HG02852 (cell line): ENCODE results near the gene GNL1.
"Not testable (repeated sequence)": the region's sequence is repeated elsewhere in the genome, so short reads cannot be mapped to it uniquely, and the experiment has no call there.

Experiments
- ATAC-seq: cut with Tn5 transposase; IDR thresholded peaks from one replicate; pipeline ENCODE4 v1.9.1; 2021; ENCODE audit warnings: mild to moderate bottlenecking, moderate library complexity; ENCODE audit not compliant: unreplicated experiment

Gene GNL1

DNA sequence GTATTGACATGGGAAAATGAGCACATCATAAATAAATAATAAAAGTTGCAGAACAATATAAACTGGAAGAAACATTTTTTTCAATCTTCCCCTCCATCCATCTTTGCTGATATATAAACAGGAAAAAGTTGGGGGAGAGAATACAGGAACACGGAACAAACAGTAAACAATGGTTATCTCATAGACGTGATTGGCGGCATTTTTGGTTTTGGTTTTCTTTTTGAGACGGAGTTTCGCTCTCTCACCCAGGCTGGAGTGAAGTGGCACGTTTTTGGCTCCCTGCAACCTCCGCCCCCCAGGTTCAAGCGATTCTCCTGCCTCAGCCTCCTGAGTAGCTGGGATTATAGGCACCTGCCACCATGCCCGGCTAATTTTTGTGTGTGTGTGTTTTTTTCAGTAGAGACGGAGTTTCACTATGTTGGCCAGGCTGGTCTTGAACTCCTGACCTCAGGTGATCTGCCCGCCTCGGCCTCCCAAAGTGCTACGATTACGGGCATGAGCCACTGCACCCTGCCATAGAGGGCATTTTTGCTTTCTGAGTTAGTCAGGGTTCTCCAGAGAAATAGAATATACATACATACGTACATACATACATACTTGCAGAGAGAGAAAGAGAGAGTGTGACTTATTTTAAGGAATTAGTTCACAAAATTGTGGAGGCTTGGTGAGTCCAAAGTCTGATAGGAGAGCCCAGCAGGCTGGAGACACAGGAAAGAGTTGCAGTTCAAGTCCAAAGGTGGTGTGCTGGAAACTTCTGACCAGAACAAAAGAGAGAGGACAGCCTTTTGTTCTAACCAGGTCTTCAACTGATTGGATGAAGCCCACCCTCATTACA is 22.6 kb downstream of the GNL1 start:
- ATAC-seq = no peak

DNA sequence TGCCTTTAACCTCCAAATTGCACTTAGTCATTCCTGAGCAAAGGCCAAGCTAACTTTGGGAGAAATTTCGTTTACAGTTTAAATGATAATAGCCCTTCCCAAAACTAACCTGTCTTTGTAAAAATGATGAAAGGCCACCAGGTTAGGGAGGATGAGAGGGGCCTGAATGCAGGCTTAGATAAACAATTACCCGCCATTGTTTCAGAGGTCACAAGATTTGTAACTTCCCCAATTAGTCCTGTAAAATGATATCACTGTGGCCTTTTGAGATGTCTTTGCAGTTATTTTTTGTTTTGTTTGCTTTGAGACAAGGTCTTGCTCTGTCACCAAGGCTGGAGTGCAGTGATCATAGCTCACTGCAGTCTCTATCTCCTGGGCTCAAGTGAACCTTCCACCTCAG is 26.3 kb downstream of the GNL1 start:
- ATAC-seq = no peak

DNA sequence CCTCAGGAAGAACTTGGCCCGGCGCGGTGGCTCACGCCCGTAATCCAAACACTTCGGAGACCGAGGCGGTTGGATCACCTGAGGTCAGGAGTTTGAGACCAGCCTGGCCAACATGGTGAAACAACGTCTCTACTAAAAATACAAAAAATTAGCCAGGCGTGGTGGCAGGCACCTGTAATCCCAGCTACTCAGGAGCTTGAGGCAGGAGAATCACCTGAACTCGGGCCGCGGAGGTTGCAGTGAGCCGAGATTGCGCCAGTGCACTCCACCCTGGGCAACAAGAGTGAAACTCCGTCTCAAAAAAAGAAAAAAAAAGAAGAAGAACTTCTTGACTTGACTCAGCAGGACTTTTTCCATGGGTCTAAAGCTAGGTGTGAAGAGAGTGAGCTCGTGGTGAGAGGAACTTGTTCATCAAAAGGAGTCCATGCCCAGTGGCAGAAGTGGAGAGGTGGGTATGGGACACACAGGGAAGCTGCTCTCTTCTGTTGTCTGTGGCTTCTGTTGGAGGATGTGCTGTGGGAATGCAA is 26.9 kb downstream of the GNL1 start:
- ATAC-seq = not testable (repeated sequence)

DNA sequence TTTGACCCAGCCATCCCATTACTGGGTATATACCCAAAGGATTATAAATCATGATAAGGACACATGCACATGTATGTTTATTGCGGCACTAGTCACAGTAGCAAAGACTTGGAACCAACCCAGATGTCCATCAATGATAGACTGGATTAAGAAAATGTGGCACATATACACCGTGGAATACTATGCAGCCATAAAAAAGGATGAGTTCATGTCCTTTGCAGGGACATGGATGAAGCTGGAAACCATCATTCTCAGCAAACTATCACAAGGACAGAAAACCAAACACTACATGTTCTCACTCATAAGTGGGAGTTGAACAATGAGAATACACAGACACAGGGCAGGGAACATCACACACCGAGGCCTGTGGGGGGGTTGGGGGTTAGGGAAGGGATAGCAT is 29.8 kb downstream of the GNL1 start:
- ATAC-seq = not testable (repeated sequence)

DNA sequence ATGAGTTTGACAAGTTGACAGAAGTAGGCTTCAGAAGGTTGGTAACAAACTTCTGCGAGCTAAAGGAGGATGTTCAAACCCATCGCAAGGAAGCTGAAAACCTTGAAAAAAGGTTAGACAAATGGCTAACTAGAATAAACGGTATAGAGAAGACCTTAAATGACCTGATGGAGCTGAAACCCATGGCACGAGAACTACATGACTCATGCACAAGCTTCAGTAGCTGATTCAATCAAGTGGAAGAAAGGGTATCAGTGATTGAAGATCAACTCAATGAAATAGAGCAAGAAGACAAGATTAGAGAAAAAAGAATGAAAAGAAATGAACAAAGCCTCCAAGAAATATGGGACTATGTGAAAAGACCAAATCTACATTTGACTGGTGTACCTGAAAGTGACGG is 34.3 kb downstream of the GNL1 start:
- ATAC-seq = not testable (repeated sequence)

DNA sequence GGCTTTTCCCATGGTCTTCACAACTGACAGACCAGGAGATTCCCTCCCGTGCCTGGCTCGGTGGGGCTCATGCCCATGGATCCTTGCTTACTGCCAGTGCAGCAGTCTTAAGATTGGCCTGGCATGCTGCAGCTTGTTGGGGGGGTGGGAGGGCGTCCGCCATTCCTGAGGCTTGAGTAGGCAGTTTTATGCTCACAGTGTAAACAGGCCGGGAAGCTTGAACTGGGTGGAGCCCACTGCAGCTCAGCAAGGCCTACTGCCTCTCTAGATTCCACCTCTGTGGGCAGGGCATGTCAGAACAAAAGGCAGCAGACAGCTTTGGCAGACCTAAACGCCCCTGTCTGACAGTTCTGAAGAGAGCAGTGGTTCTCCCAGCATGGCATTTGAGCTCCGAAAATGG is 35.2 kb downstream of the GNL1 start:
- ATAC-seq = not testable (repeated sequence)

DNA sequence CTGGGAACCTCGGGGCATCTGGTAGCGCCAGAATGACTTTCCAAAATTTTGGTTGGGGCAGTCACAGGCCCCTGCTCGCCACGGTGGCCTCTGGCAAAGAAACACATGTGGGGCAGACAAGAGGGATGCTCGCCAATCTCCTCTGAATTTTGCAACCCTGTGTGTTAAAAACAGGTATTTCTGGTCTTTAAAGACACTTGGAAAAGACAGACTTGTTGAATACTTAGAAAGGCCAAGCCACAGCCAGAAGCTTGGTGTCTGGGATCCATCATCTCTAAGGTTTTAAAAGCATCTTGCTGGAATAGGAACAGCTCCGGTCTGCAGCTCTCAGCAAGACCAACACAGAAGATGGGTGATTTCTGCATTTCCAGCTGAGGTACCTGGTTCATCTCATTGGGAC is 35.8 kb downstream of the GNL1 start:
- ATAC-seq = no peak

DNA sequence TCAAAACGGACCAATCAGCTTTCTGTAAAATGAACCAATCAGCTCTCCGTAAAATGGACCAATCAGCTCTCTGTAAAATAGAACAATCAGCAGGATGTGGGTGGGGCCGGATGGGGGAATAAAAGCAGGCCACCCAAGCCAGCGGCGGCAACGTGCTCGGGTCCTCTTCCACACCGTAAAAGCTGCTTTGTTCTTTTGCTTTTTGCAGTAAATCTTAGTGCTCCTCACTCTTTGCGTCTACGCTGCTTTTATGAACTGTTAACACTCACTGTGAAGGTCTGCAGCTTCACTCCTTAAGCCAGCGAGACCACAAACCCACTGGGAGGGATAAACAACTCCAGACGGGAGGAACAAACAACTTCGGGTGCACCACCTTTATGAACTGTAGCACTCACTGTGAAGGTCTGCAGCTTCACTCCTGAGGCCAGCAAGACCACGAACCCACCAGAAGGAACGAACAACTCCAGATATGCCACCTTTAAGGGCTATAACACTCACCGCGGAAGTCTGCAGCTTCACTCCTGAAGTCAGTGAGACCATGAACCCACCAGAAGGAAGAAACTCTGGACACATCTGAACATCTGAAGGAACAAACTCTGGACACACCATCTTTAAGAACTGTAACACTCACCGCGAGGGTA is 37.7 kb downstream of the GNL1 start:
- ATAC-seq = not testable (repeated sequence)

DNA sequence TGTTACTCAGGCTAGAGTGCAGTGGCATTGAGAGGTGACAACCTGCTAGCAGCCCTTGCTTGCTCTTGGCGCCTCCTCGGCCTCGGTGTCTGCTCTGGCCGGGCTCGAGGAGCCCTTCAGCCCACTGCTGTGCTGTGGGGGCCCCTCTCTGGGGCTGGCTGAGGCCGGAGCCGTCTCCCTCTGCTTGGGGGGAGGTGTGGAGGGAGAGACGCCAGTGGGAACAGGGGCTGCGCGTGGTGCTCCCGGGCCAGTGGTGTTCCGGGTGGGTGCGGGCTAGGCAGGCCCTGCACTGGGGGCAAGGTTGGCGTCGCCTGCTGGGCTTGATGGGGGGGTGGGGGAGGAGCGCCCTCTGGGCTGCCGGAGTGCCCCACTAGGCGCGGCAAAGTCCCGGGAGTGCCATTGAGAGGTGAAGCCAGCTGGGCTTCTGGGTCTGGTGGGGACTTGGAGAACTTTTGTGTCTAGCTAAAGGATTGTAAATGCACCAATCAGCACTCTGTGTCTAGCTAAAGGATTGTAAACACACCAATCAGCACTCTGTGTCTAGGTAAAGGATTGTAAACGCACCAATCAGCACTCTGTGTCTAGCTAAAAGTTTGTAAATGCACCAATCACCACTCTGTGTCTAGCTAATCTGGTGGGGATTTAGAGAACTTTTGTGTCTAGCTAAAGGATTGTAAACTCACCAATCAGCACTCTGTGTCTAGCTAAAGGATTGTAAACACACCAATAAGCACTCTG is 38.4 kb downstream of the GNL1 start:
- ATAC-seq = not testable (repeated sequence)

DNA sequence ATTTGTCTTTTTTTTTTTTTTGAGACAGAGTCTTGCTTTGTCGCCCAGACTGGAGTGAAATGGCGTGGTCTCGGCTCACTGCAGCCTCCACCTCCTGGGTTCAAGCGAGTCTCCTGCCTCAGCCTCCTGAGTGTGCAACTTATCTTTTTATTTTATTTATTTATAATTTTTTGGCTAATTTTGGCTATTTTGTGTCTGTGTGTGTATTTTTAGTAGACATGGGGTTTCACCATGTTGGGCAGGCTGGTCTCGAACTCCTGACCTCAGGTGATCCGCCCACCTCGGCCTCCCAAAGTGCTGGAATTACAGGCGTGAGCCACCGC is 39.6 kb downstream of the GNL1 start:
- ATAC-seq = not testable (repeated sequence)

DNA sequence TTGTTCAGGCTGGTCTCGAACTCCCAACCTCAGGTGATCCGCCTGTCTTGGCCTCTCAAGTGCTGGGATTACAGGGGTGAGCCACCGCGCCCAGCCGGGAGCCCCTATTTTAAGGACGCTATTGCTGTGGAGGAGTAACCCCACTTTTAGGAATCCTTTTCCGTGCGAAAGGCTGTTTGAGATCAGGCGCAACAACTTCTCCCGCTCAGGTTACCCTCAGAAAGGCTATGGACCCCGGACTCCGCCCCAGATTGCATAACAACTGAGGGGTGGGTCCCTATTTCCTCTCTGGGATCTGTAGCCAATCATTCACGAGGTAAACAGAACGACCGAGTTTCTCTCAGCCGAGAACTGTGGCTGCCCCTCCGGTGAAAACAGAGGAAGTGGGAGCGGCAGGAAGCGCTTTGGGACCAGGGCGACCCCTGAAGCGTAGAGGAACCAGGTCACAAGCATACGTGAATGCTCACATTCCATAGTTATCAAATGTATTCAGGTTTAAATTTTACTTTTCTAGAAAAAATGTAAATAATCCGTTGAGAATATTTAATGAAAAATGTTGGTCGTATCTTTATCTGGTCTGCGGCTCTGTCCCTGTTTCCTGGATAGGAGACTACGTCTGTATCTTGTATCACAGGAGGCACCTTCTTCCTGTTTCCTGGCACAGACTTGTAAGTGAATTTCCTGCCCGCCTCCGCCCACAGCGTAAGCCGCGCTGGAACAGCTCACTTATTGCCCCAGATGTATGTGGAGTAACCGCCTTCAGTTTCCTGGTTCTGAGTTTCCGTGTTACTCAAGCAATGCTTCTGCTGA is 40.1 kb downstream of the GNL1 start:
- peak; percentile 73 for ATAC-seq

DNA sequence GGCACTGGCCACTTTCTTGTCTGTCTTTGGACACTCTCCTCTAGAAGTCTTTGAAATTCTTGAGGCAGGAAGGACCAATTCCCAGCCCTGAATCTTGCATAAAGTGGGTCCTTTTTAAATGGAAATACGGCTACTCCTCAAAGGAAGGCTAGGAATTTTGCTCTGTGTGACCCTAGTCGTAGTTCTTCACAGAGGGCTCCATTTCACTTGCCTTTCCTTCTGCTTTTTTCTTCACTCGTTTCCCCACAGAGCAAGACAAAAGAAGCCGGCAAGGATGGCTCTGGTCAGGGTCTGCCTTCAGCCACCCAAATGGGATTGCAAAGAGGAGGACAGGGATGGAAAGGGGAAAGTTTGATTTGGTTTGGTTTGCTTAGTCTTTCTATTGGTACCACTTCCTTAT is 41.2 kb downstream of the GNL1 start:
- no peak for ATAC-seq

DNA sequence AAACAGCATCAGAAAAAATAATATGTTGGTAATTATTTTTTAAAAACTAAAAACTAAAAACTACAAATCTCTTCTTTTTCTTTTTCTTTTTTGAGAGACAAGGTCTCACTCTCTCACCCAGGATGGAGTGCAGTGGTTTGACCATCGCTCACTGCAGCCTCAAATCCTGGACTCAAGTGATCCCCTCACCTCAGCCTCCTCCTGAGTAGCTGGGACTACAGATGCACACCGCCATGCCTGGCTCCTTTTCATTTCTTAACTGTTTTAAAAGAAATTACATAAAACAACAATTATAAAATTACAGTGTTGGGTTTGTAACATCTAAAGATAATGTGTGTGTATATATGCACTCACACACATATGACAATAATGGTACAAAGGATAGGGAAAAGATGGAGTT is 42.8 kb downstream of the GNL1 start:
- no peak for ATAC-seq

DNA sequence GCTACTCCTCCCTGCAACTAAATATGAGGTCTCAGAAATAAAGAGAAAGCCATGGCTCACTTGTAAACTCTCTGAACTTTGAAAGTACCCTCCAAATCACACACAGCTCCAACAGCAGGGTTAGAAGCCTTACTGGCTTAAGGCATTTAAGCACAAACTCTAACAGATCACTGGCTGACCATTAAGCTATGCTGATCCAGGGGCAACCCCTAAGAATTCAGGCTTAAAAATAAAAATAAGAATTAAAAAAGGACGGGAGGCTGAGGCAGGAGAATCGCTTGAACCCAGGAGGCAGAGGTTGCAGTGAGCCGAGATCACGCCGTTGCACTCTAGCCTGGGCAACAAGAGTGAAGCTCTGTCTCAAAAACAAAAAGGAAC is 45.1 kb downstream of the GNL1 start:
- ATAC-seq = no peak

DNA sequence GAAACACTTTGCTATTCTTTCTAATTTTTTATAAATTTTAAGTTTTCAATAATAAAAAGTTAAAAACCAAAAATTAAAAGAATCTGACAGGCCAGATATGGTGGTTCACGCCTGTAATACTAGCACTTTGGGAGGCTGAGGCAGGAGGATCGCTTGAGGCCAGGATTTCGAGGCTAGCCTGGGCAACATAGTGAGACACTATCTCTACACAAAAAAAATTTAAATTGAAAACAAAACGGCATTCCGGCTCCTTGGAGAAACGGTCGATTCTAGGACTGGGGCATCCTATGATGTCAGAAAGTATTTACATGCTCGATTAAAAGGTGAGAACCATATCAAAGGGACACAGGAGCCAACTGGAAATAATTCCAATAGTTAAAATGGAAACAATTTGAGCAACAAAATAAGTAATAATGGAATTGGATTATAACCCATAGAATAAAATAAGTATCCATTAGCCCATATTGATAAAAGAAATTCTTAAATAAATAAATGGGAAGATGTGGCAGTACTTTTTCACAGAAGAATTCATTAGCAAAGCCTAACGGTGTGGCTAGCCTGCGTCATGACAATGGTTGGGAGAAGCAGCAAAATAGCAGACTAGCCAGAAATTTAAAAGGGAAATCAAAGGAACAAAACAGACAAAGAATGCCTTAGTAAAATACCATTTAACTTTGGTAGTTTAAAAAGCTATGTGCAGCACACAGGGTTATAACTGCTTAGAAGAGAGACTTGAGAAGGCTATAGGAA is 45.7 kb downstream of the GNL1 start:
- ATAC-seq = no peak

DNA sequence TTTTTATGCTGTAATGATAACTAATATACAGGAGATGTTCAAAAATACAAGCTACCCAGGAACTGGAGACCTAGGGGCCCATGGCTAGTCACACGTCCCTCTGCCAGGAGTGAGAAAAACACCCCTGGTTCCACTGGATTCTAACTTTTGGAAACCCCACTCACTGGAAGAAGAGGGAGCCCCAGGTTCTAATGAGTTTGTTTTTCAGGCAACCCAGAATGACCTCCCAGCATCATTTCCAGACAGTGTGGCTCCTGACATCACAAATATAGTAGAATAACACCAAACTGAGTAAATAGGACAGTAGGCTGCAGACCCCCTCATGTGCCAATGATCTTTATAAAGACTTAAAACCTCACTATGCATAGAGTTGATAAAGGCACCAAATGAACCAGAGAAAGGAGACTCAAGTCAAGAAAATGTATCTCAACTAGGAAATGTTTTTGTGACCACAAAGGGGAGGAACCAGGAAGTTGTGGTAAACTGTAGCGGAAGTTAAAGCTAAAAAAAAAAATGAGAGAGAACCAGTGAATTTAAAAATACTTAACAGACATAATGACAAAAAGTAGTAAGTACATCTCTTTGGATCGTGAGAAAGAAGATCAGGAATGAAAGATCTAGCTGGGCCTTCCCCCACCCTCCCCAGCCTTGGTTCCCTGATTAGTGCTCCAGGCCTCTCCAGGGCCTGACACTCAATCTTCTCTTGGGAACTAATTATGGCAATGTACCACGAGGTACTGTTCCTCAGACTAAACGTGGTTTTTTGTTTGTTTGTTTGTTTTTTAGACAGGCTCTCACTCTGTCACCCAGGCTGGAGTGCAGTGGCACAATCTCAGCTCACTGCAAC is 47.2 kb downstream of the GNL1 start:
- peak; percentile 49 for ATAC-seq

DNA sequence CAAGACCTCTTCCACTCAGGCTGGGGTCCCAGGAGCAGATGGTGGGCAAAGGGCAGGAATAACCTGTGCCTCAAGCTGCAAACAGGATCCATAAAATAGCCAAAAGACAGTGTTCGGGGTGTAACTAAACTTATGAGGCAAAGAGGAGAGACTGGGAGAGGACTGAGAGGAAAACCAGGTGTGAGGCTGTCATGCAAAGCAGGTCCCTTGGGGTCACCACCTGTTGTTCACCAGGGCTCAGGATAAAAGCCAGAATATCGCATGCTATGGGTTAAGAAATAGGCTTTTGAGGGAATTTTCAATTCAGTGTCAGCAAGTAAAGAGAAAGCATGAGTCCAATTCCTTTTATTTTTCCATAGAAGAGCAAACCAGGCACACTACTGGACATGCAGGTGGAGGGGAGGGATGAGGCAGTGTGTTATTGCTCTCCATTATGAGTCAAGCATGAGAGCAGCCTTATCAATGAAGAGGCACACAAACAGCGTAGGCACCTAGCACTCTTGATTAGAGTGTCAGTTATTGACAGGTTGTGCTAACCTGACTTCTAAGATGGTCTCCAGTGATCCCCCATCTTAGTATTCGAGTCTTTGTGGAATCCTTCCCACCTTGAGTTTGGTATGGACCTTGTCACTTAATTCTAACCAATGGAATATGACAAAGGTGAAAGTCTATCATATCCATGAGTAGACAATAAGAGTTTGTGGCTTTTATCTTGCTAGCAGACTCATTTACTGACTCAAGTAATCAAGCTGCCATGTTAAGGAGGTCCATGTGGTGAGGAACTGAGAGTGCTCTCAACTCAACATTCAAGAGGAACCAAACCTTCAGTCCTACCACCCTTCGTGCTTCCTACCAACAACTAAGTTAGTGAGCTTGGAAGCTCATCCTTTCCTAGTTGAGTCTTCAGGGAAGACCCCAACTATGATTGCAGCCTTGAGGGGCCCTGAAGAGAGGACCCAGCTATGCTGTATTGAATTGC is 48.2 kb downstream of the GNL1 start:
- peak; percentile 49 for ATAC-seq
